Lower leg skin (tissue), 4 donors: Measurements from ENCODE around the gene STRN4. TPM values are rescaled to one million over a fixed set of nuclear protein-coding genes. Genes with fewer than 3 reads are reported as not detected.
"Not testable (repeated sequence)": the region's sequence is repeated elsewhere in the genome, so short reads cannot be mapped to it uniquely, and the experiment has no call there.

Source experiments
- DNase-seq, 2 donors: peaks; one replicate each; pipeline ENCODE4 v3.0.0-alpha.2; 2019; ENCODE audit warnings: low spot score in 2 of 2
- H3K4me3 ChIP-seq: fragments of 200-600 bp; sonication (generic); 2 replicates; pipeline ENCODE4 v1.5.1; 2017; ENCODE audit warnings: mild to moderate bottlenecking, low read depth; ENCODE audit not compliant: poor library complexity, severe bottlenecking
- POLR2A ChIP-seq, 2 donors: fragments of 450-650 bp; IDR thresholded peaks; one replicate each; pipeline ENCODE4 v1.6.1; 2016 to 2017; ENCODE audit warnings: antibody characterized with exemption in 2 of 2, mild to moderate bottlenecking in 1 of 2, moderate library complexity in 1 of 2
- WGBS, 2 donors: methylation state at CpG; one replicate each; pipeline ENCODE4 v1.1.5; 2018; 5-methylcytosine and 5-hydroxymethylcytosine counted together
- intact Hi-C: fragments of 100-400 bp; cut with DNase I; formaldehyde crosslinking; loops from one replicate; pipeline ENCODE4 v1.15.0; 2023; ENCODE audit warnings: low total_unique reads
- total RNA-seq, 4 donors: library from RNA; depleted of rRNA; stranded (reverse); fragments of >200 nt; gene quantifications; one replicate each; pipeline ENCODE4 v1.1.0, GENCODE V29; 2016
- TF ChIP-seq, protein P1 (sequence below), 3 donors: fragments of 450-650 bp; IDR thresholded peaks; one replicate each; pipeline ENCODE4 v1.5.1; 2016; ENCODE audit warnings: antibody characterized with exemption in 3 of 3, mild to moderate bottlenecking in 3 of 3, moderate library complexity in 2 of 3

Gene STRN4
- total RNA-seq, 4 donors from 2014 or later = 81.5 to 97.6 (median 93.5) TPM

DNA sequence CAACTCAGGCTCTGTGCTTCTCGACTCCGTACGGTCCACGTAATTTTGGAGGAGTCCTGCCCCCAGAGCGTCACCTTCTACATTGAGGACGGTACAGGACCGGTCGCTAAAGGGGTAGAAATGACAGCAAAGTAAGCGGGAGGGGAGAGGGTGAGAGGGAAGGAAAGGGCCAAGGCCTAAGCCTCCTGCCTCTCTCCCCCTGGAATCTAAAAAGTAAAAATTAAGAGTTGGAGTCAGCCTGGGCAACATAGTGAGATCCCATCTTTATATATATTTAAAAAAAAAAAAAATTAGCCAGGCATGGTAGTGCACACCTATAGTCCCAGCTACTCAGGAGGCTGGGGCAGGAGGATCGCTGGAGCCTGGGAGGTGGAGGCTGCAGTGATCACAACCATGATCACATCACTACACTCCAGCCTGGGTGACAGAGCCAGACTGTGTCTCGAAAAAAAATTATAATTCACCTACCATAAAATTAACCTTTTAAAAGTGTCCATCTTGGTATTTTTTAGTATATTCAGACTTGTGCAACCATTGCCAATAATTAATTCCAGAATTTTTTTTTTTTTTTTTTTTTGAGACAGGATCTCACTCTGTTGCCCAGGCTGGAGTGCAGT lies 29.5 kb upstream of the STRN4 start:
- 93 to 97% methylated on average over 11 of the region's 11 CpGs for WGBS, 2 donors
- intact Hi-C loops = no loop called here
- TF ChIP-seq, protein P1, sequence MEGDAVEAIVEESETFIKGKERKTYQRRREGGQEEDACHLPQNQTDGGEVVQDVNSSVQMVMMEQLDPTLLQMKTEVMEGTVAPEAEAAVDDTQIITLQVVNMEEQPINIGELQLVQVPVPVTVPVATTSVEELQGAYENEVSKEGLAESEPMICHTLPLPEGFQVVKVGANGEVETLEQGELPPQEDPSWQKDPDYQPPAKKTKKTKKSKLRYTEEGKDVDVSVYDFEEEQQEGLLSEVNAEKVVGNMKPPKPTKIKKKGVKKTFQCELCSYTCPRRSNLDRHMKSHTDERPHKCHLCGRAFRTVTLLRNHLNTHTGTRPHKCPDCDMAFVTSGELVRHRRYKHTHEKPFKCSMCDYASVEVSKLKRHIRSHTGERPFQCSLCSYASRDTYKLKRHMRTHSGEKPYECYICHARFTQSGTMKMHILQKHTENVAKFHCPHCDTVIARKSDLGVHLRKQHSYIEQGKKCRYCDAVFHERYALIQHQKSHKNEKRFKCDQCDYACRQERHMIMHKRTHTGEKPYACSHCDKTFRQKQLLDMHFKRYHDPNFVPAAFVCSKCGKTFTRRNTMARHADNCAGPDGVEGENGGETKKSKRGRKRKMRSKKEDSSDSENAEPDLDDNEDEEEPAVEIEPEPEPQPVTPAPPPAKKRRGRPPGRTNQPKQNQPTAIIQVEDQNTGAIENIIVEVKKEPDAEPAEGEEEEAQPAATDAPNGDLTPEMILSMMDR (IDR thresholded peaks at IDR 0.05) = no peak
- TF ChIP-seq POLR2A (IDR thresholded peaks at IDR 0.05) = no peak
- H3K4me3 ChIP-seq = no peak overlapping the region
- no peak for DNase-seq

DNA sequence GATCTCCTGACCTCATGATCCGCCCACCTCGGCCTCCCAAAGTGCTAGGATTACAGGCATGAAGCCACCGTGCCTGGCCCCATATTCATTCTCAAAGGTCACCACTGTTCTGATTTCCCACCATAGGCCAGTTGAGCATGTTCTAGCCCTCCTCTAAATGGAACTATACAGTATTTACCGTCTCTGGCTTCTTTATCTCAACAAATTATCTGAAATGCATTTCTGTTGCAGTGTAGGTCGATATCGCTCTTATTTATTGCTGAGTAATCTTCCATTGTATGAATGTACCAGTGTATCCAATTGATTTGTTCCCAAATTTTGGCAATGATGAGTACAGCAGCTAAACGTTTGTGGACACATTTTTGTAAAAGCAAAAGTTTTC lies 26.8 kb upstream of the STRN4 start:
- 72 to 75% methylated on average over 7 of the region's 7 CpGs for WGBS, 2 donors
- intact Hi-C loops = no loop called here
- DNase-seq = no peak
- no peak overlapping the region for H3K4me3 ChIP-seq
- no peak for TF ChIP-seq POLR2A (IDR thresholded peaks at IDR 0.05)
- TF ChIP-seq, protein P1 (IDR thresholded peaks at IDR 0.05) = no peak

DNA sequence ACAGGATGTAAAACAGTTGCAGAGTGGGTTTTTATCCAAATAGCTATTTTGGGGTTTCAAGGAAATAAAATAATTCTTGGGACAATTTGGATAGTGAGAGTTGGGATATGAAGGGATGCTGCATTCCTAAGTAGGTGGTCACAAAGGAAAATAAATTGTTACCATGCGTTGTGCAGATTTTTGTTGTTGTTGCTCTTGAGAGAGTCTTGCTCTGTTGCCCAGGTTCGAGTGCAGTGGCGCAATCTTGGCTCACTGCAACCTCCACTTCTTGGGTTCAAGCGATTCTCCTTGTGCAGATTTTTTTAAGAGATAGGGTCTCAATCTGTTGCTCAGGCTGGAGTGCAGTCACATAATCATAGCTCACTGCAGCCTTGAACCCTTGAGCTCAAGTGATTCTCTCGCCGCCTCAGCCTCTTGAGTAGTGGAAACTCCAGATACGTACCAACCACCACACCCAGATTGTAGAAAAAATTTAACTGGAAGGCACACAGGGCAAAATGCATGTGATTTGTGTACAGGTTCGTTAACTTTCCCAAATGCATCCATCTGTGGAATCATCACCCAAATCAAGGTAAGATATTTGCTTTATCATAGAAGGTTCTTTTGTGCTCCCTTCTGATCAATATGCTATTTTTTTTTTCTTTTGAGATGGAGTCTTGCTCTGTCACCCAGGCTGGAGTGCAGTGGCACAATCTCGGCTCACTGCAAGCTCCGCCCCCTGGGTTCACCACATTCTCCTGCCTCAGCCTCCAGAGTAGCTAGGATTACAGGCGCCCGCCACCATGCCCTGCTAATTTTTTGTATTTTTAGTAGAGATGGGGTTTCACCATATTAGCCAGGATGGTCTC lies 26.1 kb upstream of the STRN4 start:
- intact Hi-C loops = no loop called here
- no peak overlapping the region for H3K4me3 ChIP-seq
- TF ChIP-seq, protein P1 (IDR thresholded peaks at IDR 0.05) = no peak
- no peak for TF ChIP-seq POLR2A (IDR thresholded peaks at IDR 0.05)
- DNase-seq = no peak
- WGBS, 2 donors = 64 to 75% methylated on average over 11 to 12 of the region's 12 CpGs

DNA sequence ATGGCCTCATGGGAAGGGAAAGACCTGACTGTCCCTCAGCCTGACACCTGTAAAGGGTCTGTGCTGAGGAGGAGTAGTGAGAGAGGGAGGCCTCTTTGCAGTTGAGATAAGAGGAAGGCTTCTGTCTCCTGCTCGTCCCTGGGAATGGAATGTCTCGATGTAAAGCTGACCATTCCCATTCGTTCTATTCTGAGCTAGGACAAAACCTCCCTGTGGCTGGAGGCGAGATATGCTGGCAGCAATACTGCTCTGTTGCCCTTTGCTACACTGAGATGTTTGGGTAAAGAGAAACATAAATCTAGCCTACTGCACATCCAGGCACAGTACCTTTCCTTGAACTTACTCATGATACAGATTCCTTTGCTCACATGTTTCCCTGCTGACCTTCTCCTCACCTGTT lies 22.5 kb upstream of the STRN4 start:
- H3K4me3 ChIP-seq, intact Hi-C loops, DNase-seq: not testable (repeated sequence)
- 44 to 65% methylated on average over 4 of the region's 4 CpGs for WGBS, 2 donors

DNA sequence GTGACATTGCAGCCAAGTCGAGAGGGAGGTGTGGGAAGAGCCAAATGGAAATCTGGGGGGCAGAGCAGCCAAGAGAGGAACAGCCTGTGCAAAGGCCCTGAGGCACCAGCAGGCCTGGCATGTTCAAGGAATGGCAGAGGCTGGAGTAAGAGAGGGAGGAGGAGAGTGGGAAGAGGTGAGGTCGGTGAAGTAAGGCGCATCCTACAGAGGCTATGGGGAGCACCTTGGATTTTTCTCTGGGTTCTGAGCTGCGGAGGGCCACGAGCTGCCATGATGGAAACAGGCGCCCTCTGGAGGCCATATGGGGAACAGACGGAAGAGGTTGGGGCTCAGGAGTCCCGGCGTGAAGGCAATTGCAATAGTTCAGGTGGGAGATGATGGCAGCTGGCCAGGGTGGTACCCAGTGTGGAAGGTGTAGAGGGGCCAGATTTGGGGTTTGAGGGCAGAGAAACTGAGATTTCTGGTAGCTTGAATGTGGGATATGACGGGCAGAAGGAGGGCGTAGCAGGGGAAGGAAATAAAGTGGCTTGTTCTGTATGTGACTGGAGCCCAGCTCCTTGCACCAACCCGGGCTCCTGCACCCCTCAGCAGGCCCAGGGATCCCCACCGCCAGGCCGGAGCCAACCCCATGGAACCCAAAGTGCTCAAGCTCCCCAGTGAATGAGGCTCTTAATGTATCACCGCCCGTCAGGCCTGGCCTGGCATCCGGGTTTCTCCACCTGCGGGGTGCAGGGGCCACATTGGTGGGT lies 20.5 kb upstream of the STRN4 start:
- TF ChIP-seq POLR2A (IDR thresholded peaks at IDR 0.05) = no peak
- TF ChIP-seq, protein P1 (IDR thresholded peaks at IDR 0.05) = no peak
- WGBS, 2 donors = 61 to 64% methylated on average over 18 of the region's 18 CpGs
- H3K4me3 ChIP-seq = no peak overlapping the region
- DNase-seq = no peak
- intact Hi-C loops = no loop called here

DNA sequence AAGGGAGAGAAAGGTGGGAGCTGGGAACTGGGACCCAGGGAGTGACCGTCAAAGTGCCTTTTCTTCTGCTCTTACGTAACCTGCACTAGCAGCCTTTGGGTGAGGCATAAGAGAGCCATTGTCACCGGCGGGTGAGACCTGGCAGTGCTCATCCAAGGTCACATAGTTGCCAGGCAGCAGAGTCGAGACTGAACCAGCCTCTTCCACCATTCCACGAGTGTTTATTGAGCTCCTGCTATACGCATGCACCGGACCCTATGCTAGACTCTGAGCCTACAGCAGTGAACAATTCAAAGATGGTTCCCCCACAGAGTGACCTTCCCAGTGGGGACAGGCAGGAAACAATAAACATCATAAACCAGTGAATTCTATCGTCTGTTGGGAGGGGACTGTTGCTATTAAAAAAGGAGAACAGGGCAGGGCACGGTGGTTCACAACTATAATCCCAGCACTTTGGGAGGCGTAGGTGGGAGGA lies 18.6 kb upstream of the STRN4 start:
- intact Hi-C loops = no loop called here
- 47 to 55% methylated on average over 11 of the region's 11 CpGs for WGBS, 2 donors
- TF ChIP-seq POLR2A (IDR thresholded peaks at IDR 0.05) = no peak
- TF ChIP-seq, protein P1 (IDR thresholded peaks at IDR 0.05) = no peak
- no peak for DNase-seq
- H3K4me3 ChIP-seq = no peak overlapping the region
